ENCODE data around the gene ZNF385B.

Gene ZNF385B

DNA sequence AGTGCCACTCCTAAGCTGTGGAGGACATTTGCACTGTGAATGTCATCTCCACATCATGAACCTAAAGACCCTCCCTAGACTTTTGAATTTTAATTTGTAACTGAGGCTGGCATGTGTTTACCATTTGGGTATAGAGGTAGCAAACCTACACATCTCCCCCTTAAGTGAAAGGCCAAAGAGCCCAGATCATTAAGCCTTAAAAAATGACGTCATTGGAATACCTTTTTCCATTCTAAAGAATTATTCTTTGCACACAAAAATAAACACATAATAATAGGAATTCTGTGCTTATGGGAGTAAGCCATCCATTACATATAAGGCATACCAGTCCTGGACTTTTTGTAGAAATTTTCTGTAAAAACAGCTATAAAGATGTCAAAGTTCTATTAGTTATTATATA, 38.9 kb downstream of the ZNF385B start:
- Mint-ChIP-seq H3K27ac (no peak overlapping the region), H3K9me3 (no peaks in the 10 kb centered on the region), H3K4me3 (no peak overlapping the region), H3K36me3 (ENCODE audit: low read depth) (no peaks in the 10 kb centered on the region), H3K27me3 (ENCODE audit: low read depth) (no peaks in the 10 kb centered on the region), H3K4me1 (peaks cover 22% of the 10 kb centered on the region)
- TF ChIP-seq, protein P1, sequence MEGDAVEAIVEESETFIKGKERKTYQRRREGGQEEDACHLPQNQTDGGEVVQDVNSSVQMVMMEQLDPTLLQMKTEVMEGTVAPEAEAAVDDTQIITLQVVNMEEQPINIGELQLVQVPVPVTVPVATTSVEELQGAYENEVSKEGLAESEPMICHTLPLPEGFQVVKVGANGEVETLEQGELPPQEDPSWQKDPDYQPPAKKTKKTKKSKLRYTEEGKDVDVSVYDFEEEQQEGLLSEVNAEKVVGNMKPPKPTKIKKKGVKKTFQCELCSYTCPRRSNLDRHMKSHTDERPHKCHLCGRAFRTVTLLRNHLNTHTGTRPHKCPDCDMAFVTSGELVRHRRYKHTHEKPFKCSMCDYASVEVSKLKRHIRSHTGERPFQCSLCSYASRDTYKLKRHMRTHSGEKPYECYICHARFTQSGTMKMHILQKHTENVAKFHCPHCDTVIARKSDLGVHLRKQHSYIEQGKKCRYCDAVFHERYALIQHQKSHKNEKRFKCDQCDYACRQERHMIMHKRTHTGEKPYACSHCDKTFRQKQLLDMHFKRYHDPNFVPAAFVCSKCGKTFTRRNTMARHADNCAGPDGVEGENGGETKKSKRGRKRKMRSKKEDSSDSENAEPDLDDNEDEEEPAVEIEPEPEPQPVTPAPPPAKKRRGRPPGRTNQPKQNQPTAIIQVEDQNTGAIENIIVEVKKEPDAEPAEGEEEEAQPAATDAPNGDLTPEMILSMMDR (IDR thresholded peaks at IDR 0.05; ENCODE audit: unreplicated experiment in 3 of 3) = no peak

DNA sequence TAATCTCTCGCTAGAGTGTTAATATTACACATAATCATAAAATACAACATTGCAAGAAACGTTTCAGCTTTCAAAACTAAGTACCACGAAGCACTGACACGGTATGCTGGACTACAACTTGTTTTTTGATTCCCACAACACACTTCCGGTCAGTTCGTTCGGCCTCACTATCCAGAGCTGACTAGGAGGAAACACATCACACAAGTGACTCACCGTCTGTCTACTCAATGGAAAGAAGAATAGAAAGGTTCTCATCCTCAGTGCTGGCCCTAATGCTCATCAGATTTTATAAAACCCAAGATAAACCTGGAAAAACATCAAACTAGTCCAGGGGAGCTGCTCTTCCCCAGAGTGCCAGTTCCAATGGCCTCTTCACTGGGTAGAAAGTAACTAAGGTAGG, 42.9 kb downstream of the ZNF385B start:
- H3K4me1 Mint-ChIP-seq = peaks cover 8% of the 10 kb centered on the region
- no peaks in the 10 kb centered on the region for H3K36me3 Mint-ChIP-seq (ENCODE audit: low read depth)
- no peaks in the 10 kb centered on the region for H3K9me3 Mint-ChIP-seq
- no peaks in the 10 kb centered on the region for H3K27me3 Mint-ChIP-seq (ENCODE audit: low read depth)
- no peak overlapping the region for H3K4me3 Mint-ChIP-seq
- TF ChIP-seq, protein P1 (IDR thresholded peaks at IDR 0.05; ENCODE audit: unreplicated experiment in 3 of 3) = no peak
- H3K27ac Mint-ChIP-seq = no peak overlapping the region

DNA sequence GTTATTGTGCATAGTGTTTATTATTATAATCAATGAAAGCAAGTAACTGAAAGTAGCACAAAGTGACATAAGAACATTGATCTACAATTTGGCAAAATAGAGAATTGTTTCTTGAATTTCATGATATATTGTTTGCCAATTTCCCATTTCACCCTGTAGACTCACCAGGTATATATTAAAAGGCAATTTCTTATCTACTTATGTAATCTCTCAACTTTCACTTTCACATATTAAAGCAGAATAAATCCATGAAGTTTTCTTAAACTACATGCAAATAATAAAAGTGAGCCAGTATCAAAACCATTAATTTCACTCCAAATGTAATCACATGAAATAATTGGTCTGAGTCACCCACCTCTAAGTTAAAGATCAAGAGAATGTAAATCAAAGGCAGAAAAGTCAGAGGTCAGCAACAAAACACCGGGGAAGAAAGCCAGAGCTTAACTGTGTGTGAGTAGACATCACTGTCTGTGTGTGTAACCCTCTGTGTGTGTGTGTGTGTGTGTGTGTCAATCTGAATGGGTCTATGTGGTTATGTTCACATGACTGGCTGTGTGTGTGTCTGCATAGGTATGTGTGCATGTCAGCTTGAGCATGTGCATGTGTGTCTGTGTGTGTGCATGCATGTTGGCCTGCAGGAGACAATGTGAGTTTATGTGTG, 44.1 kb downstream of the ZNF385B start:
- no peak overlapping the region for H3K4me3 Mint-ChIP-seq
- no peaks in the 10 kb centered on the region for H3K36me3 Mint-ChIP-seq (ENCODE audit: low read depth)
- TF ChIP-seq, protein P1 (IDR thresholded peaks at IDR 0.05; ENCODE audit: unreplicated experiment in 3 of 3) = no peak
- no peak overlapping the region for H3K27ac Mint-ChIP-seq
- no peaks in the 10 kb centered on the region for H3K9me3 Mint-ChIP-seq
- no peaks in the 10 kb centered on the region for H3K27me3 Mint-ChIP-seq (ENCODE audit: low read depth)
- H3K4me1 Mint-ChIP-seq = peaks cover 8% of the 10 kb centered on the region

DNA sequence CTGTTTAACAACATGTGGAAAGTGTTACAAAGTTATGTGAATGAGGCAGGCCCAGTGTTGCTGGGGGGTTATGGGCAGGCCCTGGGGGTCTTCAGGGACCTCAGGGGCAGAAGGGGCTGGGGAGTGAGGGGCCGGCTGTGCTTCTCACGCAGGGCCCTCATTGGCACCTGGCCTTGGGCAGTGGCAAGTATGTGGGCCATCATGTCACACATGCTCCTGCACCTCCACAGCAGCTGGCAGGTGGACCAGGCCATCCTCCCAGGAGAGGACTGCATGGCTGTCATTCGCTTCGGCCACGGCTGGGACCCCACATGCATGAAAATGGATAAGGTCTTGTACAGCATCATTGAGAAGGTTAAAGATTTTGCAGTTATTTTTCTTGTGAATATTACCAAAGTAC, 47.4 kb downstream of the ZNF385B start:
- Mint-ChIP-seq H3K36me3 (ENCODE audit: low read depth) (no peaks in the 10 kb centered on the region), H3K4me1 (no peaks in the 10 kb centered on the region), H3K27me3 (ENCODE audit: low read depth) (no peaks in the 10 kb centered on the region), H3K4me3 (no peak overlapping the region), H3K9me3 (peaks cover 9% of the 10 kb centered on the region), H3K27ac (no peak overlapping the region)
- TF ChIP-seq, protein P1 (IDR thresholded peaks at IDR 0.05; ENCODE audit: unreplicated experiment in 3 of 3) = no peak

DNA sequence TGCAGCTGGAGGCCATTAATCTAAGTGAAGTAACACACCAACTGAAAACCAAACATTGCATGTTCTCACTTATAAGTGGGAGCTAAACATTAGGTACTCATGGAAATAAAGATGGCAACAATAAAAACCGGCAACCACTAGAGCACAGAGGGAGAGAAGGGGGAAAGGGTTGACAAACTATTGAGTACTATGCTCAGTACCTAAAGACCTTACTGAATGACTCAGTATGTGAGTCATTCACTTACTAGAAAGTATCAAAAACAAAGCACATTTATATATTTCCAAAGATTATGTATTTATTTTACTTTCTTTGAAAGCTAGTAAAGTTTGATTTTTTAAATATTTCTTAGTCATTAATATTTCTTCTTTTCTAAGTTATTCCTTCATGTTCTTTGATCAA, 48.9 kb downstream of the ZNF385B start:
- Mint-ChIP-seq H3K27ac (no peak overlapping the region), H3K4me3 (no peak overlapping the region), H3K4me1 (no peaks in the 10 kb centered on the region), H3K27me3 (ENCODE audit: low read depth) (no peaks in the 10 kb centered on the region), H3K9me3 (peaks cover 9% of the 10 kb centered on the region), H3K36me3 (ENCODE audit: low read depth) (no peaks in the 10 kb centered on the region)
- TF ChIP-seq, protein P1 (IDR thresholded peaks at IDR 0.05; ENCODE audit: unreplicated experiment in 3 of 3) = no peak

DNA sequence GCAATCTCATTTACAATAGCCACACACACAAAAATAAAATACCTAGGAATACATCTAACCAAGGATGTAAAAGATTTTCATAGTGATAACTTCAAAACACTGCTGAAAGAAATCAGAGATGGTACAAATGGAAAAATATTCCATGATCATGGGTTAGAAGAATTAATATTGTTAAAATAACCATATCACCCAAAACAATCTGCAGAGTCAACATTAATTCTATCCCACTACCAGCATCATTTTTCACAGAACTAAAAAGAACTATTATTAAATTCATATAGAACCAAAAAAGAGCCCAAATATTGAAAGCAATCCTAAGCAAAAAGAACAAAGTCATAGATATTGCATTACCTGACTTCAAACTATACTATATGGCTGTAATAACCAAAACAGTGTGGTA, 50.4 kb downstream of the ZNF385B start:
- peaks cover 9% of the 10 kb centered on the region for H3K9me3 Mint-ChIP-seq
- no peaks in the 10 kb centered on the region for H3K4me1 Mint-ChIP-seq
- no peaks in the 10 kb centered on the region for H3K36me3 Mint-ChIP-seq (ENCODE audit: low read depth)
- no peak overlapping the region for H3K27ac Mint-ChIP-seq
- no peak overlapping the region for H3K4me3 Mint-ChIP-seq
- no peaks in the 10 kb centered on the region for H3K27me3 Mint-ChIP-seq (ENCODE audit: low read depth)
- TF ChIP-seq, protein P1 (IDR thresholded peaks at IDR 0.05; ENCODE audit: unreplicated experiment in 3 of 3) = no peak
